Cardiac muscle cell (in vitro differentiated cells and primary cell): Measurements from ENCODE around the gene GTF2IRD1. TPM values are rescaled to one million over a fixed set of nuclear protein-coding genes. Genes with fewer than 3 reads are reported as not detected.
A peak's percentile ranks its signal among the peaks of the same experiment; 100 is the strongest.
"Not testable (repeated sequence)": the region's sequence is repeated elsewhere in the genome, so short reads cannot be mapped to it uniquely, and the experiment has no call there.

Source experiments
- DNase-seq, 2 donors: peaks; one replicate each; pipeline versions ENCODE4 v3.0.0 to v3.0.0-alpha.2; 2010 to 2017; ENCODE audit warnings: low read depth in 1 of 2, low spot score in 1 of 2
- H3K27ac ChIP-seq: fragments of 200-600 bp; sonication (generic); 2 replicates; pipeline ENCODE4 v1.5.1; 2016
- H3K27me3 ChIP-seq: fragments of 200-600 bp; sonication (generic); 2 replicates; pipeline ENCODE4 v1.6.0; 2016; ENCODE audit warnings: control low read depth
- H3K36me3 ChIP-seq: fragments of 200-600 bp; sonication (generic); 2 replicates; pipeline ENCODE4 v1.5.1; 2016; ENCODE audit warnings: control low read depth
- H3K4me1 ChIP-seq: fragments of 200-600 bp; sonication (generic); 2 replicates; pipeline ENCODE4 v1.8.1; 2017; ENCODE audit warnings: low read depth, mild to moderate bottlenecking, mixed run types
- H3K4me3 ChIP-seq: fragments of 200-600 bp; sonication (generic); 2 replicates; pipeline ENCODE4 v1.5.1; 2016; ENCODE audit warnings: mild to moderate bottlenecking
- H3K9me3 ChIP-seq: fragments of 200-600 bp; sonication (generic); 2 replicates; pipeline ENCODE4 v1.5.1; 2017; ENCODE audit warnings: low read depth, mild to moderate bottlenecking, control low read depth
- CTCF ChIP-seq: IDR thresholded peaks from 2 replicates; pipeline ENCODE4 v1.5.1; 2012; ENCODE audit warnings: low read depth, mild to moderate bottlenecking, low read length
- polyA plus RNA-seq: library from polyadenylated mRNA; unstranded; fragments of >200 nt; fragmentation: Nextera tagmentation; extraction: Ambion mirVana; gene quantifications from 2 replicates; pipeline ENCODE4 v1.2.1, GENCODE V29; 2016
- total RNA-seq: library from RNA; depleted of rRNA; stranded (reverse); fragments of >200 nt; gene quantifications from 2 replicates; pipeline ENCODE4 v1.2.3, GENCODE V29; 2016

Gene GTF2IRD1
- total and polyA plus RNA-seq, 2 experiments from 2014 or later, result 29.6 to 51.4 TPM

DNA sequence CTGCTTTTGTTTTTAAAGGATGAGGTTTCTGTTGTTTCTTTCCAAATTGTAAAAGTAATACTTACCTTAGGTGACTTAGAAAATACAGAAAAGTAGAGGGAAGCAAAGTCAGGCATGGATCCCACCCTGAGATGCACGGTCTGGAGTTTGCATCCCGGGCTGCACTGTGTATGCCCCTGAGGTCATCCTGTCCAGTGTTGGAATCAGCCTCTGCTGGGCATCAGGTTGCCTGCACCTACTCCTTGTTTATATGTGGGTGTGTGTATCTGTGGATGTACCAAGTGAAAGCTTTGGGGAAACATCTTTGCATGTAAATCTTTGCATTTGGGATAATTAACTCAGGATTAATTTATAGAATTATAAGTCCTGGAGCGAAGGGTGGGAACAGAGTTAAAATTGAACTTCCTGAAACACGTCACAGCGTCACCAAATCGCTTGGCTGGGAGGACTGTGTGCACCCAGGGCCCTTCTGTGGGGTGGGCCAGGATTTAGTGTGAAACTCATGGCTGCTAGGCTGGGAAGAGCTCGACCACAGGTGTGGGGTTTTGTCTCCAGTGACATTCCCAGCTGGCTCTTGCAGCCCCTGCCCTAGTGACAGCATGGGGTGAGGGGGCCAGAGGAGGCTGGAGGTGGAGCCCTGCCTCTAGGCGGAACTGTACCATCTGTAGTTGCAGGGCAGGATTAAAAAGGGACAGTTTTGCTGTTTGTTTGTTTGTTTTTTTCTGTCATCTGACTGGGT is 27.9 kb downstream of the GTF2IRD1 start:
- H3K27ac ChIP-seq, result peak overlapping the region; percentile 97
- H3K4me1 ChIP-seq, result peaks cover 62% of the 10 kb centered on the region
- H3K9me3 ChIP-seq, result no peaks in the 10 kb centered on the region
- peak in 1 of 2 donors; percentile 23 for DNase-seq
- no peak overlapping the region for H3K4me3 ChIP-seq
- no peak for TF ChIP-seq CTCF
- no peaks in the 10 kb centered on the region for H3K27me3 ChIP-seq
- no peaks in the 10 kb centered on the region for H3K36me3 ChIP-seq

DNA sequence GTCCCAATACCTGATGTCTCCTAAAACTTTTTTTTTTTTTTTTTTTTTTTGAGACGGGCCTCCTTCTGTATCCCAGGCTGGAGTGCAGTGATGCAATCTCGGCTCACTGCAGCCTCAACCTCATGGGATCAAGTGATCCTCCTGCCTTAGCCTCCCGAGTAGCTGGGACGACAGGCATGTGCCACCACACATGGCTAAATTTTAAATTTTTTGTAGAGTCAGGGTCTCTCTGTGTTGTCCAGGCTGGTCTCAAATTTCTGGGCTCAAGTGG is 28.4 kb downstream of the GTF2IRD1 start:
- Histone ChIP-seq H3K27me3 (no peaks in the 10 kb centered on the region), H3K36me3 (no peaks in the 10 kb centered on the region), H3K9me3 (no peaks in the 10 kb centered on the region), H3K27ac (peak overlapping the region; percentile 97), H3K4me3 (no peak overlapping the region), H3K4me1 (peaks cover 61% of the 10 kb centered on the region)
- TF ChIP-seq CTCF, result no peak
- peak in 1 of 2 donors; percentile 8 for DNase-seq

- no peaks in the 10 kb centered on the region for H3K36me3 ChIP-seq
- TF ChIP-seq CTCF, result no peak
- H3K4me3 ChIP-seq, result no peak overlapping the region
- DNase-seq, result peak in 1 of 2 donors; percentile 98
- H3K4me1 ChIP-seq, result peaks cover 54% of the 10 kb centered on the region
- no peaks in the 10 kb centered on the region for H3K9me3 ChIP-seq
- H3K27me3 ChIP-seq, result no peaks in the 10 kb centered on the region
- peak overlapping the region; percentile 97 for H3K27ac ChIP-seq
Observed at GRCh38 chr7:74482629-74483401, 29.1 kb downstream of the GTF2IRD1 start.

DNA sequence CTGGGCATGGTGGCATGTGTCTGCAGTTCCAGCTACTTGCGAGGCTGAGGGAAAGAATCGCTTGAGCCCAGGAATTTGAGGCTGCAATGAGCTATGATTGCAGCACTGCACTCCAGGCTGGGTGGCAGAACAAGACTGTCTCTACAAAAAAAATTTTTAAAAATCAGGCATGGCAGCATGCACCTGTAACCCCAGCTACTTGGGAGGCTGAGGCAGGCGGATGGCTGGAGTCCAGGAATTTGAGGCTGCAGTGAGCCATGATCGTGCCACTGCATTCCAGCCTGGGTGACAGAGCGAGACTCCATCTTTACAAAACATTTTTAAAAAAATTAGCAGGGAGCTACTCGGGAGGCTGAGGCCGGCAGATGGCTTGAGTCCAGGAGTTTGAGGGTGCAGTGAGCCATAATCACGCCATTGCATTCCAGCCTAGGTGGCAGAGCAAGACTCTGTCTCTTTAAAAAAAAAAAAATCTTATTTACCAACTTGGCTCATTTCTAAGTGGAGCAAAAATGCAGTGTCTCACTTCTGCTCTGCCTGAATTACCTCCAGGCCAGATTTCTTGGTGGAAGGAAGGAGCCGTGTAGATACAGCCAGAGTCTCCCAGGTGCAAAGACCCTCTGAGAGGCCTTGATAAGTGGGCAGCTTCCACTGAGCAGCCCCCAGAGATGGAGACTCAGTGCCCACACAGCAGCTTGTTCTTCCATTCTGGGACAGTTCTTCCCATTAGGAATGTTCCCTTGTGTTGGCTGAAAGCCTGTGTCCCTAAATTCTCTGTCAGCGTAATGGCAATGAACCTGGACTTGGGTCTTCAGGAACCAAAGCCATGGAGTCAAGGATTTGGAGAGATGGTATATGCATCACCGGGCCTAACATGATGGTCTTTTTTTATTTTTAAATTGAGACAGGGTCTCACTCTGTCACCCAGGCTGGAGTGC is 30.0 kb downstream of the GTF2IRD1 start:
- H3K27me3 ChIP-seq, result no peaks in the 10 kb centered on the region
- TF ChIP-seq CTCF, result no peak
- H3K27ac ChIP-seq, result peak overlapping the region; percentile 97
- no peaks in the 10 kb centered on the region for H3K9me3 ChIP-seq
- H3K4me3 ChIP-seq, result no peak overlapping the region
- H3K4me1 ChIP-seq, result peaks cover 46% of the 10 kb centered on the region
- DNase-seq, result peak in 1 of 2 donors; percentile 66
- no peaks in the 10 kb centered on the region for H3K36me3 ChIP-seq

DNA sequence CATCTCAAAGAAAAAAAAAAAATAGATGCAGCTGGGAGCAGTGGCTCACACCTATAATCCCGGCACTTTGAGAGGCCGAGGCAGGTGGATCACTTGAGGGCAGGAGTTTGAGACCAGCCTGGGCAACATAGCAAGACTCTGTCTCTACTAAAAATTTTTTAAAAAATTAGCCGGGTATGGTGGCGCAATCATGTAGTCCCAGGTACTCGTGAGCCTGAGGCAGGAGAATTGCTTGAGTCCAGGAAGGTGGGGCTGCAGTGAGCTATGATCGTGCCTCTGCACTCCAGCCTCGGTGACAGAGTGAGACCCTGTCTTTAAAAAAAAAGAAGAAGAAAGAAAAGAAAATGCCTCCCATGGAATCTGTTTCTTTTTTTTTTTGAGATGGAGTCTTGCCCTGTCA is 31.9 kb downstream of the GTF2IRD1 start:
- H3K4me1 ChIP-seq, result peaks cover 29% of the 10 kb centered on the region
- no peak for TF ChIP-seq CTCF
- no peak for DNase-seq
- H3K27me3 ChIP-seq, result no peaks in the 10 kb centered on the region
- no peaks in the 10 kb centered on the region for H3K36me3 ChIP-seq
- H3K27ac ChIP-seq, result no peak overlapping the region
- H3K9me3 ChIP-seq, result no peaks in the 10 kb centered on the region
- no peak overlapping the region for H3K4me3 ChIP-seq

- H3K4me1 ChIP-seq, result not testable (repeated sequence)
Observed at GRCh38 chr7:74488518-74489030, 34.9 kb downstream of the GTF2IRD1 start.

More at GRCh38 chr7:74488518-74489030, 34.9 kb downstream of the GTF2IRD1 start:
- not testable (repeated sequence) for H3K27ac ChIP-seq, H3K36me3 ChIP-seq, H3K9me3 ChIP-seq, DNase-seq, H3K4me3 ChIP-seq, H3K27me3 ChIP-seq
